NCI-H2196 (cell line): ENCODE measurements around the gene B4GALT1.
"Not testable (repeated sequence)": the region's sequence is repeated elsewhere in the genome, so short reads cannot be mapped to it uniquely, and the experiment has no call there.

Source experiments
- DNase-seq: peaks from one replicate; lab custom pipeline; 2025; ENCODE audit not compliant: unreplicated experiment; lab: John Stamatoyannopoulos, UW

B4GALT1 gene

DNA sequence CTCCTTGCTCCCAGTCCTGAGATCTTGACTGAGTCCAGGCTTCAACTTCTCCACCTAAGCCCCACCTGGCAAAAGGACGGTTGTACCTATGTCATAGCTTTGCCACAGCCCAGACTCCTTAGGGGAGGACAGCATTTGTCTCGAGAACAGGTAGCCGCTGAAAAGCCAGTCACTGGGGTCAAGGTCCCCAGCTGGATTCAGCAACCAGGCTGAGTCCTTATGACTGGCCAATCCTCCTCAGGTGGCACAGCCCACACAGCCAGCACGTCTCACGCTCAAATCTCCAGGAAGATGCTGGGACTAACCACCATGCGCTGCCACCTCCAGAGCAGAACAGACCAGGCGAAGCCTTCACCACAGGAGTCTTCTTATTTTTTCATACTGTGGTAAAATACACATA is 62.7 kb downstream of the B4GALT1 start:
- DNase-seq, result no peak

DNA sequence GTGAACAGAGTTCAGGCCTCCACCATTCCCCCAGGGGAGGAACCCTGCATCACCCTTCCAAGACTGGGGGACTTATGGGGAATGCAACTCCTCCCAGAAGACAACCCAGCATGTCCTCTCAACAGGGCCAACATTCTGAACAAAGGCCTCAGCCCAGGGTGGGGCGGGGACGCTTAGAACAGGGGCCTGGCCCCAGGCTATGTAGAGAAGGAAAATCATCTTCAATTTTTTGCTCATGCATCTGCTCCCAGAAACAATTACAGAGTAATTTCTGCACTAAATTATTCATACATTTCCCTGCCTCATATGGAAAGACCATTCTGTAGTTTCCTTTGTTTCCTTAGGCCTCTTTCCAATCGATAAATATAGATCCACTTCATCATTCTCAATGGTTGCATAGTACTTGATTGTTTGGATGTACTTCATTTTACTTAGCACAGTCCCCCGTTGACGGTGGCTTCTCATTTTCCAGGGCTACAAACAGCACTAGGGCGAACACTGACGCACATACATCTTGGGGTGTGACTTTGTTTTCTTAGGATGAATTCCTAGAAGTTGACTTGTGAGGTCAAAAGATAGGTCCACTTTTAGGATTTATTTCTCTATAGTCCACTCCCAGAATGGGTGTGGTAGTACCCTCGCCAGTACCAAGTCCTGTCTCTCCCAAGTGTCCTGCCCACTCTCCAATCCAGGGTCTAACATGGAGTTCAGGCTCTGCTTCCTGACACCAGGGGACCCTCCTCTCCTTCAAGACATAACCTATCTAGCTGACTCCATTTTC is 63.4 kb downstream of the B4GALT1 start:
- DNase-seq, result no peak

DNA sequence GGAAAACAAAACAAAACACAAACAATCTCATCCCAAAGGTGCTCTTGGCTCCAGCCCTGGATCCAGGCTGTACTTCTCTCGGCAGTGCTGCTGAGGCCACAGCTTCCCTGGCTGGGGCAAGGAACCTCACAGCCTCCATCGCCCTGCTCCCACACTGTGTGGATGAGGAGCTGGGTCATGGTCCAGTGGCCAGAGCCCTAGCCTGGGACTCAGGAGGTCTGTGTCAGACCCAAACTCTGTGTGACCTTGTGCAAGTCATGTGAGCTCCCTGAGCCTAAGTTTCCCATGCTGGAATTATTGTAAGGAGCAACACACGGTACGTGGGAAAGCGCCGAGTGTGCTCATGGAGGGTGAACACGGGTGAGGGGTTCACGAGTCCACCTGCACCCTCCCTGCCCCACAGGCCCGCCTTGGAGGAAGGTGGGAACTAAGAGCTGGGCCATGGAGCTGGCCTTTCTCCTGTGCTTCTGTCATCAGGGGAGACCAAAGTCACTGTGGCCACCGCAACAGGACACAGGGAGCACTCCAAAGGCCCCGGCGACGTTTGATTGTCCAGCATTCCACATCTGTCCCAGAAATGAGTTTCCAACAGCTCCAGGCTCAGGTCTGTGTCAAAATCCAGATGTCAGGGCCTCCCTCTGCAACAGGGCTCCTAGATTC is 64.5 kb downstream of the B4GALT1 start:
- DNase-seq, result no peak

DNA sequence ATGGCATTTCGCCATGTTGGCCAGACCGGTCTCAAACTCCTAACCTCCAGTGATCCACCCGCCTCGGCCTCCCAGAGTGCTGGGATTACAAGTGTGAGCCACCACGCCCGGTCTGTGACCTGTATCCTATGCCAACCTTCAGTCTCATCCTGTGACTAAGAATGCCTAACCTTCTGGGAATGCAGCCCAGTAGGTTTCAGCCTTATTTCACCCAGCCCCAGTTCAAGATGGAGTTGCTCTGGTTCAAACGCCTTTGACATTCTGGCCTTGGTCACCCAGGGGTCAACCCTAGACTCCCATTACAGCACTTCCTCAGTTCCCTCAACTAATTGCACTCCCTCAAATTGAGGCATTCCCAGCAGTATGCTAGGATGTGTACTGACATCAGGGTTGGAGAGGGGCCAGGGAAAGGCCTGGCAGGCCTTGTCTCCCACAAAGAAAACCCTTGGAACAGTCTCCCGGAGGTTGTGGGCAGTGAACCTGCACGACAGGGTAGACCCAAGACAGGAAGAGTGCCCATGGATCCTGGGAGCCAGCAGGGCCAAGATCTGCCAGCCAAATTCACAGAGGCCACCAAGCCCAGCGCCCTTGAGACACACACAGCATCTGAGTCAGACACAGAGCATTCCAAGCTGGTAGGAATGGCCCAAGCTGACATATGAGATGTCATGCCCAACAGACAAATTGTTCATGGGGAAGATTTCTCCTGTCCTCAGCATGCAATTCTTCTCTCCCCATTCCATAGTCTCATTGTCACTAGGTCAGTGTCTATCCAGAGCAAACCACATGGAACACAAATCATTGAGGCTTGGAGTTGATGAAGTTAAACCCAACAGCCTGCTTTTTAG is 65.8 kb downstream of the B4GALT1 start:
- DNase-seq, result no peak

DNA sequence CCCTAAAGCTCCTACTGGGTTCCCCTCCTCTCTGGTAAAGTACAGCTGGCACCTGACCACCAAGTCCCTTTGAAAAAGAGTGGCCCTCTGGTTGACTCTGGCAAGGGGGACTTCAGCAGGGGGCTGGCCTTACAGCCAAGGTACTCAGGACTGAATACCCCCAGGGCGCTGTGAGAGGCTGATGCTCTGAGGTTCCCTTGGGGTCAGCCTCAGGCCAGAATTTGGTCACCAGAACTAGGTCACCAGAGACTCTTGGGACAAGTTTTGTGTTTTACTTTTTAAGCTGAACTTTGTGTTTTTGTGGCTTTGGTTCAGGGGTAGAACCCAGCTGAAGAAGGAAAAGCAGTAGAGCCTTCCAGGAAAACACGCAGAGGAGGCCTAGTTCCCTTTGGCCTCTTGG is 67.4 kb downstream of the B4GALT1 start:
- no peak for DNase-seq

DNA sequence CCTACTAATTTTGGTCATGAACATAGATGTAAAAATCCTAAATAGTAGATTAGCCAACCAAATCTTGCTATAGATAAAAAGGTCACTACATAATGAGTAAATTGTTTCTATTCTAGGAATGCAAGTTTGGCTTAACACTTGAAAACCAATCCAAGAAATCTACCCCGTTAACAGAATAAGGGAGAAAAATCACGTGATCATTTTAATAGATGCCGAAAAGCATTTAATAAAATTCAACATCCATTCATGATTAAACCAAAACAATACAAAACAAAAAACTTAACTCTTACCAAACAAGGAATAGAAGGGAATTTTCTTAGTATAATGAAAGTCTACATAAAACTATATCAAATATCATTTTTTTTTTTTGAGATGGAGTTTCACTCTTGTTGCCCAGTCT is 69.9 kb downstream of the B4GALT1 start:
- no peak for DNase-seq

DNA sequence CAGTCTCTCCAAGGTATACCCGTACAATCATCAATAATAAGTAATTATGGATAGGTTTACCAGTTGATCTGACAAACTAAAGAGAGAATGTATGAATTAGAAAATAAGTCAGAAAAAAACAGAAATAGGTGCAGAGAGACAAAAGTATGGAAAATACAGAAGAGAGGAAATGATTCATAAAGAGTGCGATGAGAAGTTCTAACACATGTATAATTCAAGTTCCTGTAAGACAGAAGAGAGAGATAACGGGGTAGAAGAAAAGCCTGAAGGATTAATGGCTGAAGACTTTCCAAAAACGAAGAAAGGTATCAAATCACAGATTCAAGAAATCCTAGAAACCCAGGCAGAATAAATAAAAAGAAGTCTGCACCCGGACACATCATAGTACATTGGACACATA is 74.5 kb downstream of the B4GALT1 start:
- no peak for DNase-seq

DNA sequence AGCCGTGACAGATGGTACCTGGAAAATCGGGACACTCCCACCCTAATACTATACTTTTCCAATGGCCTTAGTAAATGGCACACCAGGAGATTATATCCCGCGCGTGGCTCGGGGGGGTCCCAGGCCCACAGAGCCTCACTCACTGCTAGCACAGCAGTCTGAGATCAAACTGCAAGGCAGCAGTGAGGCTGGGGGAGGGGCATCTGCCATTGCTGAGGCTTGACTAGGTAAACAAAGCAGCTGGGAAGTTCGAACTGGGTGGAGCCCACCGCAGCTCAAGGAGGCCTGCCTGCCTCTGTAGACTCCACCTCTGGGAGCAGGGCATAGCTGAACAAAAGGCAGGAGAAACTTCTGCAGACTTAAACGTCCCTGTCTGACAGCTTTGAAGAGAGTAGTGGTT is 81.5 kb downstream of the B4GALT1 start:
- not testable (repeated sequence) for DNase-seq

DNA sequence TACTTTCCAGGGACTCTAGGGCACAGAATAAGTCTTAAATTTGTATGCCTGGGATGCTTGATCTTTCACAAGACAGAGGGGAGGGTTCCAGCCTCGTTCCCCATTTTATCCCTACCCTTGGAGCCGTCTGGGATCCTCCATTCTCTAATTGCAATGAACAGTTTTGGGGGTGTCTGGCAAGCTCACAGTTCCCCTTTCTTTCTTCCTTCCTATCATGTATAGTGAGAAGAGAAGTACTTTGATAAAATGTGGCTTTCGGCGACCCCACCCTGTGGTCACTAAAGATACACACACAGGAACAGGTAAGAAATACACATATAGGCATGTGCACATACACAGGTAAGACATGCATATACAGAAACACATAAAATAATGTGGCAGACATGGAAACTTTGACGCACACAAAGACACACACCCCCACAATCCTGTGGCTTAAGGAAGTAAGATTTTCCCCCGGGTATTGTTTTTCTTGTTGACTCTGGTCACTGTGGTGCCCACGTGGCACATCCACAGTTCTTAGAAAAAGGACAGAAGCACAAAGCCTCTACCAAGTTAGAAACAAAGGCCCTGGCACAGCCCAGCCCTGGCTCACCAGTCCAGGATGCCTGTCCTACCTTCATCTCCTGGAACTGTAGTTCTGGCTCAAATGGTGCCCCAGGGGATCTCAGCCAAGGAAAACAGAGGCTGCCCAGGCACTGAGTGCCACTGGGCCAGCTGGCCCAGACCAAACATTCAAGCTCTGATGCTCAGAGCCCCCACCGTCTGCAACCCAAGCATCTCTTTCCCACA is 84.4 kb downstream of the B4GALT1 start:
- DNase-seq, result no peak

DNA sequence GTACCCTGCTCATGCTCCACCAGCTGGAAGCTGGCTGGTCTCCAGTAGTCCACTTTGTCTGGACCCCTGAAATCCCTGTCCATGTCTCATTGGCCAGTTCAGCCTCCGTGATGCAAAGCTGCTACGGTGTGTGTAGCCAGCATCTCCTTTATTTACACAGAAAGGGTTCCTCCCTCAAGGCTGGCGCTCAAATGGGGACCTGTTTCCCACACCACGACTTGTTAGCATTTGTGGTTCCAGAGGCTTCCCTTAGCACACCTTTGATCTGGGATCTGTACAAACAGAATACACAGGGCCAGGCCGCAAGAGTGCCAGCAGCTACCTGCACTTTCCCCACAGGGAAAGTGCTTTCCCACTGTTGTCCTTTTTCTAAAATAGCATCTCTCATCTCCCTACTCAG is 85.0 kb downstream of the B4GALT1 start:
- no peak for DNase-seq

DNA sequence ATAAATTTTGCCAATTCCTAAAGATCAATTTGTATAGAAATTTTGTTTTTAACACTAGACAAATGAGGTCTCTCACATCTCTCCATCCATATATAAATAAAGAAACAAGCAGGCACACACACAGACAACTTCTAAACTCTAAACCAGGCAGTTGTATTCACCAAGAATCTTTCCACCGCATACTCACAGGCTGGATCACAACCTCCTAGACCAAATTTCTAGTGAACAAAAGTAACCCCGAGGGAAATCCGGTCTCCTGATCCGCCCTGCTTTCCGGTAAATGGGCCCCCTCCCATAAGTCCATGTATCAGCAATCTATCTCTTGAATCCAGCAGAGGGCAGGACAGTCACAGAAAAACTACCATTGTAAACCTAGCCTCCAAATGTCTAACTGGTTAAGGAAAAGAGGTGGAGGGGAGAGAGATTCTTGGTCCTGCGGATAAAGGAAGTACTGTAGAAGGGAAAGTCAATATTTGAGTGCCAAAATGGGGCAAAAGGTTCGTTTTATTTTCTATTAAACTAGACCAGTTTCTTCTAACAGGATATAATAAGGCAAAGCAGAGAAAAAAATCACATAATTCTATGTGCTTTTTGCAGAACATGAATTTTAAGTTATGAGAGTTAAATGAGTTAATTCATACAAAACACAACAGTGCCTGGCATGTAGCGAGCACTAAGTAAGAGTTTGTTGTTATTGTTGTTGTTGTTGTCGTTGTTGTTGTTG is 85.8 kb downstream of the B4GALT1 start:
- DNase-seq, result peak; percentile 85

DNA sequence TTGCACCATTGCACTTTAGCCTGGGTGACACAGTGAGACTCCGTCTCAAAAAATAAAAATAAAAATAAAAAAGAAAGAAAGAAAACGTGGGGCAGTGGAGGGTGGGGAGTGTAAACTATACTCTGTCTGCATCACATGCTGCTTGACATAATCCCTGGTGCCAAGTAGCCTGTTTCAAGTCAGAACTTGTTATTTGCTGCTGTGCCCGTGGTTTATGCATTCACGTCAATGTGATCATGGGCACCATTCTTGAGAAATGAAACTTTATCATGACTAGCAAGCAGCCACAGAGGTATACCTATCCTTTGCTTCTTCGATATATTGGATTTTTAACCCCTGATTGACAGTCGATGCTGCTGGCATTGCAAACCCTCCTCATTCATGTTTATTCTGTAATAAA is 86.6 kb downstream of the B4GALT1 start:
- no peak for DNase-seq

DNA sequence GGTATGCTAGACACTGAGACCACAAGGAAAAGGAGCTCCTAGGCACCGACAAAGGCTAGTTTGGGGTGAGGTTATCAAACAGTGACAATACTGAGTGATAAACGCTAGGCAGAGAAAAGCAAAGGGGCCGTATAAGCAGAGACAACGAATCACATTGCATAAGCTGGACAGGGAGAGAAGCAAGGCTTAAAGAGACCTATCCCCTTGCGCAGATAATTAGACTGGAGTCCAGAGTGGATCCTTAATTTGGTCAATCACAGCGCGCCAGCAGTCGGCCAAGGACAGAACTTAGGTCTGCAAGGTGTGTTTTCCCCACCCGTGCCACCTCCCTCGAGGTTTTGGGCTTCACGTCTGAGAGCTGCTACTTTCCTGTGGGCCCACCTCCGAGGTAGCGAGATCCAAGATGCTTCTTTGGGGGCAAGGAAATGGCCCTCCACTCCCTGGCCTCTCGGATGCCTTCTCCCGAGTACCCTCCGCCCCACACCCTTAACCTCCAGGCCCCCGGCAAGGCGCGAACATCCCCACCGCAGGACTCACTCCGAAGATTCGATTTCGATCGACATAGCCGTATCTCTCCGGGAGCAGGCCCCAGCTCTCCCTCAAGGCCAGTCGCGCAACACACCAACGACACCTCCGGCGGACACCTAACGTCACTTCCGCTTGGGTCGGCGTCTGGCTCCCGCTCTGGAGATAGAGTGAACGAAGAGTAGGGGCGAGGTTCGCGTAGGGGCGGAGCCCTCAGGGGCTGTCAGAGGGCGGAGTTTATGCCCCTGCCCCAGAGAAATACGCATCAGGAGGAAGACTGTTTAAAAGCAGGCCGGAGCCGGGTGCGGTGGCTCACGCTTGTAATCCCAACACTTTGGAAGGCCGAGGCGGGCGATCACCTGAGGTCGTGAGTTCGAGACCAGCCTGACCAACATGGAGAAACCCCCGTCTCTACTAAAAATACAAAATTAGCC is 90.8 kb downstream of the B4GALT1 start, which contains the start of gene SMU1:
Gene SMU1 (minus strand): TSS at position 629 of the 959 bp plus-strand sequence. CDS start 66 bp downstream, at position 563.
- peak; percentile 95 for DNase-seq

DNA sequence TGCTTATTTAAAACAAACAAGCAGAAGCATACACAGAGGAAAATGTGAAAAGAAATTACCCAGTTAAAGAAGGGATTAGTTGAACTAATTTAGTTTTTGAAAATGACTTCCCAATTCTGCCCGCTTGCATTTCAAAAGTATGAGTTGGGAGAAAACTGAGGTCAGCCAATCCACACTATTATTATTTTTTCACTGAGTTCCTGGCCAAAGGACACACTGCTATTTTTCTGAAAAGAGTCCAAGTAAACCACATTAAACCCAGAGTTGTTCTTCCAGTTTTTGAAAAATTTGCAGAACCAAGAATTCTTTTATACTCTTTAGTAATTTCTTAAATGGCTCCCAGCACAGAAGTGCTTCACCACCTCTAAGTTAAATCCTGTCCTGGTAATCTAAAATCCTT is 98.1 kb downstream of the B4GALT1 start:
- DNase-seq, result no peak

DNA sequence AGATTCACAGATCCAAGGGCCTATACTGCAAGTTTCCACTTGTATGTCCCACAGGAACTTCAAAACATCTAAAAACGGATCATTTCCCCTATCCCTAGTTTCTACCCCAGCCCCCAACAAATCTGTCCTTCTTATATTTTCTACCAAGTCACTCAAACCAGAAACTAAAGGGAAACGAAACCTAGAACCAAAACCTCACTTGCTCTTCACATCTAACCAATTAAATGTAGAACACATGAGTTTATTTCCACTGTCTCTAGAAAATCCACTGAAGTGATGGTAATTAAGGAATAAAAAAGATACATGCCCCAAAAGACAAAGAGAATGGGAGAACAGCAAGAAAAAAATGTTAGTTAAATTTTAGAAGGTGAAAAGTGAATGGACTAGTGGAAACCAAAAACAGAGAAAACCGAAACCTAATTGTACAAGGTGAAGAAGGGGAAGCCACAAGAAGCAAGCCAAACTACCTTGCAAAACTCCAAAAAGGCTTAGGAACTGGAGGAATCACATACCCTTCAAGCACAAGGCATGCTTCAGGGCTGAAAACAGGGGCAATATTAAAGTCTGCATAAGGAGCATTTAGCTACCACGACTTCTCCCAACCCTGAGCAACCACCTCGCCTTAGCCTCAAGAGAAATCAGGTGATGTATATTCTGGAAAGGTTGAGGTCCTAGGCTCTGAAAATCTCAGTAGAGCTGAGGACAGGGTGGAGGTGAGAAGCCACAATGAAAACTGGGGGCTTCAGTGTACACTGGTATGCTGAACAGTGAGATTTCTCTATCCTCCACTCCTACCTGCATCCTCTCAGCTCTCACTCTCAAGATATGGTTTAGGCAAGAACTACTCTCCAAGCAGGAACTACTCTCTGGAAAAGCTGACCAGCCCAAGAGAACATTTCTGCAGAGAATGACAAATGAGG is 101.7 kb downstream of the B4GALT1 start:
- no peak for DNase-seq
